ENCODE measurements around the gene ZP4. TPM values are rescaled to one million over a fixed set of nuclear protein-coding genes. Genes with fewer than 3 reads are reported as not detected.
A peak's percentile ranks its signal among the peaks of the same experiment; 100 is the strongest.

ZP4 gene
- total RNA-seq, 1 experiment from 2014 or later = not detected

GRCh38 chr1:237901299-237901934 is 10.7 kb upstream of the ZP4 start:
- Mint-ChIP-seq H3K27ac (ENCODE audit: unreplicated experiment) (peak overlapping the region; percentile 4), H3K4me3 (ENCODE audit: low read depth, unreplicated experiment) (no peak overlapping the region), H3K27me3 (ENCODE audit: unreplicated experiment) (no peaks in the 10 kb centered on the region), H3K36me3 (ENCODE audit: insufficient read depth, unreplicated experiment) (no peaks in the 10 kb centered on the region), H3K4me1 (ENCODE audit: low read depth, unreplicated experiment) (peaks cover 8% of the 10 kb centered on the region), H3K9me3 (ENCODE audit: low read depth, unreplicated experiment) (peaks cover 3% of the 10 kb centered on the region)
- DNase-seq = peak; percentile 45
- peak; percentile 63 for TF ChIP-seq CTCF (IDR thresholded peaks at IDR 0.05; ENCODE audit: unreplicated experiment)
- no TSS peak for BruUV-seq (replicated peaks)
- intact Hi-C loops (cut with micrococcal nuclease; ENCODE audit: unreplicated experiment) = no loop called here
- CTCF ChIA-PET = interaction anchor here (0.6 to 1.0 kb wide), 2 partner anchors 37 to 1997 kb away, joined by 3 to 6 read pairs; no protein-coding TSS in a partner anchor

GRCh38 chr1:237895630-237896029 is 4.9 kb upstream of the ZP4 start:
- BruUV-seq (replicated peaks) = no TSS peak
- no peak overlapping the region for H3K4me3 Mint-ChIP-seq (ENCODE audit: low read depth, unreplicated experiment)
- no peak for DNase-seq
- no peaks in the 10 kb centered on the region for H3K27me3 Mint-ChIP-seq (ENCODE audit: unreplicated experiment)
- peaks cover 3% of the 10 kb centered on the region for H3K9me3 Mint-ChIP-seq (ENCODE audit: low read depth, unreplicated experiment)
- no peak for TF ChIP-seq CTCF (IDR thresholded peaks at IDR 0.05; ENCODE audit: unreplicated experiment)
- no peaks in the 10 kb centered on the region for H3K36me3 Mint-ChIP-seq (ENCODE audit: insufficient read depth, unreplicated experiment)
- CTCF ChIA-PET = no interaction called here
- intact Hi-C loops (cut with micrococcal nuclease; ENCODE audit: unreplicated experiment) = no loop called here
- H3K4me1 Mint-ChIP-seq (ENCODE audit: low read depth, unreplicated experiment) = no peaks in the 10 kb centered on the region
- no peak overlapping the region for H3K27ac Mint-ChIP-seq (ENCODE audit: unreplicated experiment)

- no peaks in the 10 kb centered on the region for H3K27me3 Mint-ChIP-seq (ENCODE audit: unreplicated experiment)
- TF ChIP-seq CTCF (IDR thresholded peaks at IDR 0.05; ENCODE audit: unreplicated experiment) = no peak
- peaks cover 3% of the 10 kb centered on the region for H3K9me3 Mint-ChIP-seq (ENCODE audit: low read depth, unreplicated experiment)
- no TSS peak for BruUV-seq (replicated peaks)
- H3K4me3 Mint-ChIP-seq (ENCODE audit: low read depth, unreplicated experiment) = no peak overlapping the region
- H3K4me1 Mint-ChIP-seq (ENCODE audit: low read depth, unreplicated experiment) = no peaks in the 10 kb centered on the region
- intact Hi-C loops (cut with micrococcal nuclease; ENCODE audit: unreplicated experiment) = no loop called here
- DNase-seq = no peak
- H3K27ac Mint-ChIP-seq (ENCODE audit: unreplicated experiment) = no peak overlapping the region
- no peaks in the 10 kb centered on the region for H3K36me3 Mint-ChIP-seq (ENCODE audit: insufficient read depth, unreplicated experiment)
- CTCF ChIA-PET = no interaction called here
Measured at GRCh38 chr1:237894131-237894530, 3.4 kb upstream of the ZP4 start.

GRCh38 chr1:237891979-237892378 is 1.3 kb upstream of the ZP4 start:
- Mint-ChIP-seq H3K9me3 (ENCODE audit: low read depth, unreplicated experiment) (no peaks in the 10 kb centered on the region), H3K4me1 (ENCODE audit: low read depth, unreplicated experiment) (no peaks in the 10 kb centered on the region), H3K4me3 (ENCODE audit: low read depth, unreplicated experiment) (no peak overlapping the region), H3K36me3 (ENCODE audit: insufficient read depth, unreplicated experiment) (no peaks in the 10 kb centered on the region), H3K27ac (ENCODE audit: unreplicated experiment) (no peak overlapping the region), H3K27me3 (ENCODE audit: unreplicated experiment) (no peaks in the 10 kb centered on the region)
- TF ChIP-seq CTCF (IDR thresholded peaks at IDR 0.05; ENCODE audit: unreplicated experiment) = no peak
- intact Hi-C loops (cut with micrococcal nuclease; ENCODE audit: unreplicated experiment) = no loop called here
- CTCF ChIA-PET = interaction anchor here (0.7 to 0.9 kb wide), 3 partner anchors 13 to 80 kb away, joined by 3 to 6 read pairs (median 3); no protein-coding TSS in a partner anchor
- no peak for DNase-seq
- no TSS peak for BruUV-seq (replicated peaks)
